ENCODE measurements around the gene TBL2. TPM values are rescaled to one million over a fixed set of nuclear protein-coding genes. Genes with fewer than 3 reads are reported as not detected.

Gene TBL2
- total RNA-seq, 1 donor from 2014 or later: 52.9 TPM

GRCh38 chr7:73606801-73607691 is 28.7 kb upstream of the TBL2 start:
- Histone ChIP-seq H3K9me3 (no peaks in the 10 kb centered on the region), H3K4me3 (no peak overlapping the region), H3K4me1 (no peaks in the 10 kb centered on the region), H3K27ac (no peak overlapping the region), H3K36me3 (no peaks in the 10 kb centered on the region), H3K27me3 (no peaks in the 10 kb centered on the region)
- no peak for DNase-seq (ENCODE audit: low spot score in 2 of 2)
- intact Hi-C loops (cut with DNase I): loop anchor here (1.0 kb wide), 2 partner anchors 60 to 118 kb away; partner anchors contain the start of gene VPS37D
- TF ChIP-seq CTCF (IDR thresholded peaks at IDR 0.05): peak; percentile 91 to 99 (median 98)

- no peaks in the 10 kb centered on the region for H3K9me3 ChIP-seq
- no peak for TF ChIP-seq CTCF (IDR thresholded peaks at IDR 0.05)
- intact Hi-C loops (cut with DNase I): no loop called here
- no peaks in the 10 kb centered on the region for H3K4me1 ChIP-seq
- DNase-seq (ENCODE audit: low spot score in 2 of 2): no peak
- no peaks in the 10 kb centered on the region for H3K36me3 ChIP-seq
- no peak overlapping the region for H3K27ac ChIP-seq
- H3K27me3 ChIP-seq: no peaks in the 10 kb centered on the region
- no peak overlapping the region for H3K4me3 ChIP-seq
Measured at GRCh38 chr7:73605601-73606220, 27.3 kb upstream of the TBL2 start.

GRCh38 chr7:73602721-73603651 is 24.6 kb upstream of the TBL2 start:
- H3K27me3 ChIP-seq: no peaks in the 10 kb centered on the region

GRCh38 chr7:73599916-73600315 is 21.5 kb upstream of the TBL2 start:
- intact Hi-C loops (cut with DNase I): no loop called here
- H3K27me3 ChIP-seq: peaks cover 5% of the 10 kb centered on the region

More at GRCh38 chr7:73602721-73603651, 24.6 kb upstream of the TBL2 start:
- Histone ChIP-seq H3K27ac (no peak overlapping the region), H3K4me1 (no peaks in the 10 kb centered on the region), H3K4me3 (no peak overlapping the region), H3K36me3 (no peaks in the 10 kb centered on the region), H3K9me3 (no peaks in the 10 kb centered on the region)
- no peak for TF ChIP-seq CTCF (IDR thresholded peaks at IDR 0.05)
- no peak for DNase-seq (ENCODE audit: low spot score in 2 of 2)
- intact Hi-C loops (cut with DNase I): no loop called here

More at GRCh38 chr7:73599916-73600315, 21.5 kb upstream of the TBL2 start:
- Histone ChIP-seq H3K36me3 (no peaks in the 10 kb centered on the region), H3K4me3 (no peak overlapping the region), H3K27ac (no peak overlapping the region), H3K9me3 (no peaks in the 10 kb centered on the region), H3K4me1 (no peaks in the 10 kb centered on the region)
- no peak for DNase-seq (ENCODE audit: low spot score in 2 of 2)
- TF ChIP-seq CTCF (IDR thresholded peaks at IDR 0.05): no peak

All from ascending aorta (tissue), 2 donors.